HG02571 (cell line): Measurements from ENCODE around the gene PRKG1.
A peak's percentile ranks its signal among the peaks of the same experiment; 100 is the strongest.

Source experiments
- ATAC-seq: cut with Tn5 transposase; IDR thresholded peaks from one replicate; pipeline ENCODE4 v1.9.1; 2021; ENCODE audit warnings: mild to moderate bottlenecking, moderate library complexity; ENCODE audit not compliant: unreplicated experiment

Gene PRKG1

DNA sequence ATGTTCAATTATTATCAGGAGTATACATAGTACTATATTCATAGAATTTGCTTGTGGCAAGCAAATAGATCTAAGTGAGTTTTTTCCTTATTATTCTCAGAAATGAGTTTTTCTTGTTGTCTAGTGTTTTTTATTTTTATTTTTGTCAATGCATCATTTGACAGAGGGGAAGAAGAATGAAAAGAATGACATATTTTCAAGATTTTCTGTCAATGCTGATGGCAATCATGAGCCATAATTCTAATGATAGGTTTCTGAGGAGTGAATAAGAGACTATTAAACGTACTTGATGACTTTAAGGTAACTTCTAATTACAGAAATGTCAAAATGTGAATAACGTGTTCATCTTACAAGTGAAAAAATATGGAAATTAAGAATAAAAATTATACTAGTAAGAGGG, 769.7 kb downstream of the PRKG1 start:
- no peak for ATAC-seq

DNA sequence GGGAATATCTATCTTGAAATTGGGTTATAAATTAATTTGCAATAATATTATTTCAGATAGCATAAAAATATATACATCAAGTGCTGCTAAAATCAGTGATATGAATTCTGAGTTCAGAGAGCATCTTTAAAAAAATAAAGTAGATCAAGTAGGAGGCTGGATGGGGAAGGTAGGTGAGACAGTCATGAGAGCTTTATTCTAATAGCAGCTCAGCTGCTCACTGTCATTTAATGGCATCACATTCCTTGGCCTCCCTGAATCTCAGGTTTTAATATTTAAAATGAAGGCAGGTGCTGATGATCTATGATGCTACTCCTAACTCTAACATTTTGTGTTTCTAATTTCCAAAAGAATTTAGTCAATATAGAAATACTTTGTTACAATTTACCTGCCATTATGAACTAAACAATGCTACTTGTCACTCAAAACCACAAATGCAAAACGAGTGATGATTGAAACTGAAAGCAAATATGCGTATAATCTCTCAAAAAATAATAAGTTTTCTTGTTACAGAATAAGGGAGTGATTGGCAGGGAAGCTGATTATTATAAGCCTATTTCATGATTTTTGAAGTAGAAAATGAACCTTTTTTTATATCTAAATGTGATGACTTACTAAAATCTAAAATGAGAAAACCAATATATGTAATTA, 772.7 kb downstream of the PRKG1 start:
- no peak for ATAC-seq

DNA sequence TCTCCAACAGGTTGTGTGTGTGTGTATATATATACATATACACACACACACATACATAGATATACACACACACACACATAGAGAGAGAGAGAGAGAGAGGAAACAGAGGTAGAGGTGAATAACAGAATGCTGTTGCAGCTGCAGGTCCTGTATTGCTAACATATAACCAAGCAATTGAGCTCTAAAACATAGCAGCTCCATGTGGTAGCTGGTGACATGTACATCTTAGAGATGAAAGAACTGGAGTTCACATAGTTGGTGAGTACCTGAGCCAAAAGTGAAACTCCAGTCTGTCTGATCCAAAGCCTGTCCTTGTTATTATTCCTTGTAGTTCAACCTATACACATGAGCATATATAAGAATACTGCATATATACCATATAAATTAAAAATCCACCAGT, 778.0 kb downstream of the PRKG1 start:
- ATAC-seq: no peak

DNA sequence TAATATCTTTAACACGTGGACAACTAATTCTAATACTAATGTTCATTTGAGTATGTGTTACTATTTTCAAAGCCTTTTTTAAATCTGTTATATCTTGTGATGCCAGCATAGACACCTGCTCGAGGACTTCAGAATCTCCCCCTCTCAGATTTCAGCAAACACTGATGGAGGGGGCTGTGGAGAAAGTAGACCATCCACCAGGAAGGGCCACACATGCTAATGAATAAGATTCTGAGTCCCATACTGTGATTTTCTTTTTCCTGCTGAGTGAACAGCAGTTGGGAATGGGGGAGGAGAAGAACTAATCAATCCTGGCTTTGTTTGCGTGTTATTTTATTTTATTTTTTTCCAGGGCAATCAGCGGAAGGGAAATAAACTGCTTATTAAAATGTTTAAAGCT, 783.0 kb downstream of the PRKG1 start:
- no peak for ATAC-seq

GRCh38 chr10:51860257-51860656, 786.0 kb downstream of the PRKG1 start:
- ATAC-seq: peak; percentile 81

DNA sequence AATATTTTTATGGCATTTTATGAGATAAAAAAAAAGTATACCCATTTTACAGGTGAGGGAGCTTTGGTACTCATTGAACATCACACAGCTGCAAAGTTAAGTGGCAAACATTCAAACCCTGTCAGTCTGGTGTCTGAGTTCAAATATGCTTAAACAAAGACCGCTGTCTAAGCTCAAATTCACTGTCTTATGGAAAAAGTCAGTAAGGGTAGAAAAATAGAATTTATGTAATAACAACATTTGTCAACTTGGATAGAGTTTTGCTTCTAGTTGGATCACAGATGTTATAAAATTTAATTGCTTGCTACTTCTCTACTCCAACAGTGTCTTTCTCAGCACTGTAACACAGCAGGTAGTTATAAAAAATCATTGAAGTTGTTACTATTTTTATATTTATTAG, 786.8 kb downstream of the PRKG1 start:
- ATAC-seq: no peak

DNA sequence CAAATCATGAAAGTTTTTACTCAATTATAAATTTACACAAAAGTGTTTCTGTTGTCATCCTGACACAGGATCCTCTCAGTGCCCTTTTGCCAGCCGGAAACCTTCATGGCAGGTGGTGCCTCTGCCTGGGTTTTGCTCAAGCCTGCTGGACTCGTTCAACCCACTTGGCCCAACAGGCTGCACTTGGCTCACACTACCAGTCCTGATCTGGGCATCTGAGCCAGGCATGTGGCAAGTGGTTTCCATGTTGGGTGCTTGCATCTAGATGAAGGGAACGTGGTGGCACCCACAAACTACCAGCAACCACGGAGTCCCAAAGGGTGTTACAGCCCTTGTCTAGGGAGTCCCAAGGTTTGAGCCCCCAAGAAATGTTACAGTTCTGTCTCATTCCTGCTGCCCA, 787.4 kb downstream of the PRKG1 start:
- ATAC-seq: no peak

DNA sequence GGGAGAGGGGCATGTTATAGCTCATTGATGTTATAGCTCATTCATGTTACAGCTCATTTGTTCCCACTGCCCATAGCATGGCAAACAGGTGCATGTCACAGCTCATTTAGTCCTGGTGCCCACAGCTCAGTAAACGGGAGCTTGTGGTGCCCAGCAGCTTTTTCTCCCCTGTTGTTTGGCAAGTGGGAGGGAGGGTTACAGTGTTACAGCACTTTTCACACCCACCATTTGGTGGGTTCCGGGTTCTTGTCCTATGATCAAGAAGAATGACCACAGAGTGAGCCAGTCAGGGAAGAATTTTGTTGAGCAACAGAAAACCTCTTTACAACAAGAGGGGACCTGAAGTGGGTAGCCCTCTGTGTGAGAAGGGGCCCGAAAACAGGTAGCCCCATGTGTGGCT, 787.9 kb downstream of the PRKG1 start:
- ATAC-seq: no peak

DNA sequence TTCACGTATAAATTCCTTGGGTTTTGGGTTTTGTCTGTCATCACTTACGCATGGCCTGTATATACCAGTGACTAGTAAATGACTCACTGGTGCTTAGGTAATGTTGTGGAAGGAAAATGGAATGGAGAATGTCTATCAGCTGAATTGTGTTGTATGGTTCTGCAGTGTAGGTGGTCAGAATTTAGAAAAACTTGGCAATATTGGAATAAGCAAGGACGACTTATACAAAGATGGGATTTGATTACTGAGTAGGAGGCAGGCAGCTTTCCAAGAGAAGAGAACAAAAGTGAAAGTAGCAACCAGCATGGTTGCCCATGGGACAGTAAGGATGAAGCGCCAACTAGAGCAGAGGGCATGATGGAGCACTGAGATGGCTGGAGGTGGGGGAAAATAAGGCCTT, 793.7 kb downstream of the PRKG1 start:
- no peak for ATAC-seq

DNA sequence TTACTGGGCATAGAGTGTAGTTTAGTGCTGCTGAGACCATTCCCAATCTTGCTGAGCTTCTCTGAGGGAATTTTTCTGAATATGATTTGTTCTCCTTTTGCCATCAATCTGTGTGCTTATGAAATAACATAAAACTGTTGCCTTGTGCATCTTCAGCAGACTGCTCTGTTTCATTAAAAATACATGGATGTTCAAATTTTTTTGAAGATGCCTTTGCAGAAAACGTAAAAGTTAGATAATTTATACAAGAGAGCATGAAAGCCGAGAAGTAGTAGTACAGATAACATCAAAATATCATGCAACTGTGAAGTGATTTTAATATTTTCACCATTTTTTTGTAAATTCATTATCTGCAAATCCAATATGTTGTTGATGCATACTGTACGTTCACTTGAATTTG, 799.8 kb downstream of the PRKG1 start:
- no peak for ATAC-seq

- no peak for ATAC-seq
Measured at GRCh38 chr10:51875610-51876009, 801.3 kb downstream of the PRKG1 start.

- ATAC-seq: no peak
Measured at GRCh38 chr10:51876503-51876902, 802.2 kb downstream of the PRKG1 start.

DNA sequence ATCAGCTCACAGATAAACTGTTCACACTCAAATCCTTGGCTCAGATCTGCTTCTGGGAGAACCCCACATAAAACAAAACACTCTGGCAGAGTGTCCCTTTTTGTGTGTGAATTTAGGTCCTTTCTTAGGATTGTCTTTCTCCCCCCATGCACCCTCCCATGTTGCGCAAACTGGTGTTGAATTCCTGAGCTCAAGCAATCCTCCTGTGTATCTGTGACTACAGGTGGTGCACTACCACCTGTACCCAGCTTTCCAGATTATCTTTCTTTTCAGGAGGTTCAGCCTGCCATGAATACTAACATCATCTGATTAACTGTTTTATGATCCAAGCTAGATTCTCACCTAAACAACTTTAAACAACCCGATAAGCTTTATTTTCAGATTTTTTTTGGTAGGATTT, 802.7 kb downstream of the PRKG1 start:
- no peak for ATAC-seq

DNA sequence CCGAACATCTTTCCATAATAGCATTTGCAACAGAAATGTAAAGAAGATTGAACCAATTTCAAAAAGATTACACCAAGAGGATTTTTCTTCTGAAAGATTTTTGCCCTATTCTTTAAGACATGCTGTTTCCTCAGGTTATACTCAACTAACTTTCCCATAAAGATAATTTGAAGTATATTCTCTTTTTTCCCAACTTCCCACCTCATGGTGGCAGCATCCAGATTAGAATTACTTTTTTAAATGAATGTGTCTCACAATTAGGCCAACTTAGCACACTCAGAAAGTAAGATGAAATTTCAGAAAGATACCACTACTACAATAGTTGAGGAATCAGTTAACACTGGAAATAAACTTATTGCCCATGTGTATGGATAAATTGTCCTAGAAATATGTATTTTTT, 803.3 kb downstream of the PRKG1 start:
- ATAC-seq: no peak

DNA sequence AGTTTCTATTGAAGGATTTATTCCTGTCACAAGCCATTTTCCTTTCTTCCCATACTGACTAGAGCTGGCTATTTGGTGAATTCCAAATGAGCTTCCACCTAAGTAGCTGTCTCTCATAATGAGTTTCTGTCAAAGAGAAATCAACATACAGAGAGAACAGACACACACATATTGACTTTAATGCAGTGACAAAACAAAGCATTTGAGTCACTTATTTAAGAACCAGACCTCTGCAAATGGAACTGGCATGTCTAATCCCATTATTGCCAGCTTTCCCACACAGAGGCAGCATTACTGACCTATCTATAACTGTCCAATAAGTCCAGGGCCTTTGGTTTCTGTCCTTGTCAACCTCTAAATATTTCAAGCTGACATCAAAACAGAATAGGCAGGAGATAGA, 804.4 kb downstream of the PRKG1 start:
- ATAC-seq: peak; percentile 10

DNA sequence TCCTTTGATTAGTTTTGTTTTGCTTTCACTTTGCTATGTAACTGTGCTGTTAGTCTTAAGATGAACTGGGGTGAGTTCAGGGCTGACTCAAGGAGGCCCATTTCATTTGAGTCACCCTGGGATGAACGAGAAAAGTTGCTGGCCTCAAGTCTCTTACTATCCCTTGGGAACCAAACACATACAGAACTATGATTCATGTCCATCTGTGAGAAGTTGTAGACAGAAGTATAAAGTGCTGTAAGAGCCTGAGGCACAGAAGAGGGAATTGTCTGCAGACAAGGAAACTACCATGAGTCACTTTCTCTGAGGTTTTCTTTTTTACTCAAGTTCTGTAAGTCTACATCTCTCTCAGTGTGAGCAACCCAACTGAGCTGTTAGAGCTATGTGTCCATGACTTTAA, 805.0 kb downstream of the PRKG1 start:
- peak; percentile 90 for ATAC-seq

DNA sequence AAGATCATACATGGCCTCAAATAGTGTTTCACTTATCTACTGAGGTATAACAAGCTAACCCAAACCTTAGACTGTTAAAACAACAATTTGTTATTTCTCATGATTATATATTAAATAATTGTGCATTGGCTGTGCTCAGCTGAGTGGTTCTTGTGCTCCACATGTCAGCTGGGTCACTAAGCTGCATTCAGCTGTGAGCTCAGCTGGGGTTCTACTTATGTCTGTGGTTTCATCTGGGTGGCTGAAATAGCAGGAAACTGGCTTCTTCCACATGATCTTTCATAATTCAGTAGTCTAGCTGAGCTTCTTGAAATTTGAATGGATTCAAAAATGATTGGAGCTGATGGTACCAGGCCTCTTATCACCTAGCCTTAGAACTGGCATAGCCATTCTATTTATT, 806.9 kb downstream of the PRKG1 start:
- no peak for ATAC-seq

DNA sequence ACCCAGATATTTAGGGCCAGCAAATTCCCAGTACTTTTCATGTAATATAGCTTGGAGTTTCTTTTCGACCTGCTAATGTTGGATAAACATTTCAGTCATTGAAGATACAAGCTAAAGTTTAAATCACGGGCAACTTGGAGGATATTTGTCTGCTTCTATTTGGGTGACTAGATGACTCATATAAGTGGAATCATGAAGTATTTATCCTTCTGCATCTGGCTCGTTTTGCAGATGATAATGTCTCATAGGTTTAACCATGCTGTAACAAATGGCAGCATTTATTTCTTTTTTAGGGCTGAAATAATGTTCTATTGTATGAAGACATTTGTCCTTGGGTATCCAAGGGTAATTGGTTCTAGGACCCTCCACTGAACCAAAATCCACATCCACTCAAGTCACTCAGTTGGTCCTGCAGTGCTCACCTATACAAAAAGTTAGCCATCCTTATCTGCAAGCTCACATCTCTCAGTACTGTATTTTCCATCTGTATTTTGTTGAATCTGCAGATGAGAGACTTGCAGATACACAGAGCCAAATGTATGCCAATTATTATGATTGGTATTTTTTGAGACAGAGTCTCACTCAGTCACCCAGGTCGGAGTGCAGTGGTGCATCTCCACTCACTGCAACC, 812.3 kb downstream of the PRKG1 start:
- ATAC-seq: no peak

DNA sequence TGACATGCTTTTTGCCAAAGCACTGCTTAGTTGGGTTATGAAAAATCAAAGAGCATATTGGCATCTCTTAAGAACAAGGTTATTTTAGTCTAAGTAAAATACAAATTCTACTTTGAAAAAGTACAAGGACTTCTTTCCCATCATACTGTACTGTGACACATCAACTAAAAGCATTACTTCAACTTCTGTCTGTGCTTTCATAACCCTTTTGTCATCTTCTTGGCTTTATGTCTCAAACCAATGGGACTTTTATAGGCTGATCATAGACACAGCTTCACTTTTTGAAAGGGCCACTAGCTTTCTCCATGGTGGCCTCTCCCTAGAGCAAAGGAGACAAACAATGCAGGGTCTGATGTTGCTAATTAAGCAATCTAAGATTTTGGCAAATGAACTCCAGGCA, 814.0 kb downstream of the PRKG1 start:
- no peak for ATAC-seq

GRCh38 chr10:51892313-51892712, 818.0 kb downstream of the PRKG1 start:
- ATAC-seq: no peak

DNA sequence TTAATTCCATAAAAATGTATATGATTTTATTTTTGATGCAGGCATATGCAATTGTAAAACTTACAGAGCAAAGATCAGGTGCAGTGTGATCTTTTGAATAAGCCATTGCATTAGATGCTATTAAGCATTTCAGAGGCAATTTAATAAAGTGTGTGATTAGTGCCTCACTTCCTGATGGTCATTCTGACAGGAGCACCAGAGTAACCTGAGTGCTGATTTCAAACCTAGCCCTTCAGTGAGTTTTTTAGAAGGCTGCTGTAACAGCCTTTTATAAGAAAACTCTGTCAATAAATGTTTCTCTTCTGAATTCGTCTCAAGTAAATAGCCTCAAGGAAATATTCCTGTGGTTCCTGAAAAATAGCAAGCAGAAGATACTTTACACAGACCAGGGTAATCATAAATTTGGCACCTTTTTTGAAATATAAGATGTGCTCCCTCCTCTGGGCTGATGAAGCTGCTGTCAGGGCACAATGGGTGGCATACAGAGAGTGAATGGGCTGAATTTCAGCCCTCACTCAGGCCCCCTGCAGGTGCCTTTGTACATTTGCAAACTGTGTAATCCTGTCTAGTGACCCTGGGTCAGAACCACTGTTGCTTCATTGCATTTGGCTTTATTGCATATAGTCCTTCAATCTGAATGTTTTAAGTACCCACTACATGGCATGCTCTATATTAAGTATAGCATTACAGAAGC, 818.8 kb downstream of the PRKG1 start:
- peak; percentile 74 for ATAC-seq

DNA sequence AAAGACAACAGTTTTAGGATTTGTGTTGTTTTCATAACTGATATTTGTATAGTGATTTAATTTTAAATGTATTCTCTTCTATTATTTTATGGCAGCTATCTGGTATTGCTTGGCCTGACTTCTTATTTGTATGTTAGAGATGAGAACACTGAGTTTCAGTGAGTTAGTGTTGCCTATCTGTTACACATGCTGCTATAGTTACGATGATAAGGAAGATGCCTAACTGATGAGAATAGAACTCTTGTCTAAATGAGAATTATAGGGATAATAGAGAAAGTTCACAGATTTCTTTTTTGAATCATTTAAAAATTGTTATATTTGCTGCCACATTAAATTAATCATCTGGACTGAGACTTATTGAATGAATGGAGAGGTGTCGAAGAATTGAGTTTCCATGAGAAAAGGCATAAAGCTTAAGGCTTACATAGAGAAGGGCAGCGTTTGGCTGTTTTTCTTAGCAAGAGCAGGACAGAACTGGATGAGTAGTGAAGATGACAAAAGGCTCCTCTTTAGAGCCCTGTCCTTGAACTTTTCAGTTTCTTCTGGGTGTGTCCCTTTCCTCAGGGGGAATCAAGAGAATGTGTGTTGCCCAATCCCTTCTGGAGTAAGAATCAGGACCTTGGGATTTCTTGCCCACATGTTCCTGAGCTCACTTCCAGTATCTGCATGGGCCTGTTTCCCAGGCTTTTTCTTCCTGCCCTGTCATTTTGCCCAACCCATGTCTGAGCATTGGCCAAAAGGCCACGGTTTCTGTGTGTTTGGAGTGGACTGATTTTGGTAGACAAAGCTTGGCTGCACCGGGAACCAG, 820.7 kb downstream of the PRKG1 start:
- ATAC-seq: no peak
